Measurements from ENCODE around the gene COPB1.

- TF ChIP-seq, protein P1, sequence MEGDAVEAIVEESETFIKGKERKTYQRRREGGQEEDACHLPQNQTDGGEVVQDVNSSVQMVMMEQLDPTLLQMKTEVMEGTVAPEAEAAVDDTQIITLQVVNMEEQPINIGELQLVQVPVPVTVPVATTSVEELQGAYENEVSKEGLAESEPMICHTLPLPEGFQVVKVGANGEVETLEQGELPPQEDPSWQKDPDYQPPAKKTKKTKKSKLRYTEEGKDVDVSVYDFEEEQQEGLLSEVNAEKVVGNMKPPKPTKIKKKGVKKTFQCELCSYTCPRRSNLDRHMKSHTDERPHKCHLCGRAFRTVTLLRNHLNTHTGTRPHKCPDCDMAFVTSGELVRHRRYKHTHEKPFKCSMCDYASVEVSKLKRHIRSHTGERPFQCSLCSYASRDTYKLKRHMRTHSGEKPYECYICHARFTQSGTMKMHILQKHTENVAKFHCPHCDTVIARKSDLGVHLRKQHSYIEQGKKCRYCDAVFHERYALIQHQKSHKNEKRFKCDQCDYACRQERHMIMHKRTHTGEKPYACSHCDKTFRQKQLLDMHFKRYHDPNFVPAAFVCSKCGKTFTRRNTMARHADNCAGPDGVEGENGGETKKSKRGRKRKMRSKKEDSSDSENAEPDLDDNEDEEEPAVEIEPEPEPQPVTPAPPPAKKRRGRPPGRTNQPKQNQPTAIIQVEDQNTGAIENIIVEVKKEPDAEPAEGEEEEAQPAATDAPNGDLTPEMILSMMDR (optimal IDR thresholded peaks at IDR 0.05 in 1 of 3, IDR thresholded peaks at IDR 0.05 in 1 of 3, conservative IDR thresholded peaks at IDR 0.05 in 1 of 3; ENCODE audit: extremely low read depth in 1 of 3, insufficient read depth in 2 of 3, low read length in 3 of 3): no peak
- TF ChIP-seq EZH2 (IDR thresholded peaks at IDR 0.05; ENCODE audit: low read length): no peak
These were observed 19.2 kb upstream of the COPB1 start for GRCh38 chr11:14518820-14519219.

Data from keratinocyte (primary cell).